Measurements from ENCODE around the gene PIWIL4.
"Not testable (repeated sequence)": the region's sequence is repeated elsewhere in the genome, so short reads cannot be mapped to it uniquely, and the experiment has no call there.

The PIWIL4 gene

DNA sequence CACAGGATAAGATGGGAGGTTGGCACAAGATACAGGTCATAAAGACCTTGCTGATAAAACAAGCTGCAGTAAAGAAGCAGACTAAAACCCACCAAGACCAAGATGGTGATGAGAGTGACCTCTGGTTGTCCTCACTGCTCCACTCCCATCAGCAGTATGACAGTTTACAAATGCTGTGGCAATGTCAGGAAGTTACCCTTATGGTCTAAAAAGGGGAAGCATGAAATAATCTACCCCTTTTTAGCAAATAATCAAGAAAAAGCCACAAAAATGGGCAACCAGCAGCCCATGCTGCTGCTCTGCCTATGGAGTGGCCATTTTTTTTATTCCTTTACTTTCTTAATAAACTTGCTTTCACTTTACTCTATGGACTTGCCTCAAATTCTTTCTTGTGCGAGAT, 8.7 kb upstream of the PIWIL4 start:
- Mint-ChIP-seq H3K4me1 (ENCODE audit: low read depth) (peaks cover 51% of the 10 kb centered on the region), H3K27ac (peak overlapping the region; percentile 70), H3K27me3 (no peaks in the 10 kb centered on the region), H3K36me3 (ENCODE audit: low read depth) (no peaks in the 10 kb centered on the region), H3K9me3 (no peaks in the 10 kb centered on the region), H3K4me3 (no peak overlapping the region)
- intact Hi-C loops (cut with micrococcal nuclease): no loop called here

DNA sequence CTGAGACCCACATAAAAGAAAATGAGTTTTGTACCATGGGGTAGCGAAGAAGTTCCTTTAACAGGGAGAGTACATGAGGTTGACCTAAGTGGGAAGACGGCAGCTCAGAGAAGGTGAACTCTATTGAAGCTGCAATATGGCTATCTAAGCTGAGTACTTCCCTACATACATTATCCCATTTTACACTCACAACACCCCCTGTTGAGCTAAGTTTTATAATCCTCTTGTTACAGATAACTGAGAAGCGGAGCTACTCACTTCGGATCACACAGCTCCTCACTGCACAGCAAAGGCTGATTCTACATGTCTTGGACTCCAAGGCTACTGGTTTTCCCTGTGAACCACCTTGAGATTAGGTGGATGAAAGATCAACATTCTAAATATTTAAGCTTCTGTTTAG, 8.2 kb upstream of the PIWIL4 start:
- Mint-ChIP-seq H3K27me3 (no peaks in the 10 kb centered on the region), H3K9me3 (no peaks in the 10 kb centered on the region), H3K4me1 (ENCODE audit: low read depth) (peaks cover 53% of the 10 kb centered on the region), H3K27ac (peak overlapping the region; percentile 70), H3K36me3 (ENCODE audit: low read depth) (no peaks in the 10 kb centered on the region), H3K4me3 (no peak overlapping the region)
- intact Hi-C loops (cut with micrococcal nuclease): no loop called here

DNA sequence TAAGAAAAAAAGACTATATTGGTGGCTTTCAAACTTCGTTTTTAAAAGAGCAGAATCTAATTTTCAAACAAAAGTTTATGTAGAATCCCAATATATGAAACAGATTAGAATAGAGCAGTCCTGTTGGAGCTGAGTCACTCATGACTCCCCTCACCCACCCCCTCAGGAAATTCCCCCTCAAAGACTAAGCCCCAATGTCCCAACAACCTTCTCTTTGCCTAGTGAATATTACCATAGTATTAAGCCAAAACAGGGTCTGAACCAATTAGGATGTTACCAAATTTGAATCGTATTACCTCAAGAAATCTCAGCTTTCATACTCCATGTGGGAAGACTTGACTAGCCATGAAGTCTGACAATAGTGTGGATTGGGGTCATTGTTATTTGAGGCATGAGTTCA, 7.8 kb upstream of the PIWIL4 start:
- Mint-ChIP-seq H3K27me3 (no peaks in the 10 kb centered on the region), H3K4me3 (no peak overlapping the region), H3K36me3 (ENCODE audit: low read depth) (no peaks in the 10 kb centered on the region), H3K27ac (peak overlapping the region; percentile 70), H3K4me1 (ENCODE audit: low read depth) (peaks cover 57% of the 10 kb centered on the region), H3K9me3 (no peaks in the 10 kb centered on the region)
- intact Hi-C loops (cut with micrococcal nuclease): no loop called here

DNA sequence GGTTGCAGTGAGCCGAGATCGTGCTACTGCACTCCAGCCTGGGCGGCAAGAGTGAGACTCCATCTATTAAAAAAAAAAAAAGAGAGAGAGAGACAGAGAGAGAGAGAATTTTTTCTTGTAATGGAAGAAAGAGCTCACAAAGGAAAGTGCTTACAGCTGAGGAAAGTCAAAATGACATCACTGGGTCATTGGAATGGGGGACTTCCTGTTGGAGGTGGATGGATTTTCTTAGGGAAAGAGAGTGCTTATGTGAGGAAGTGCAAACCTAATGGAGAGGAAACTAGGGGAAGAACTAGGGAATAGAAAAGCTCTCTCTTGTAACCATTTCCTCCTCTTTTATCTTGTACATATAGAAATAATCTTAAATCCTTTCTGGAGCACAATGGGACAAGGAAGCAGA, 6.3 kb upstream of the PIWIL4 start:
- H3K4me3 Mint-ChIP-seq: no peak overlapping the region
- peaks cover 52% of the 10 kb centered on the region for H3K4me1 Mint-ChIP-seq (ENCODE audit: low read depth)
- no peaks in the 10 kb centered on the region for H3K9me3 Mint-ChIP-seq
- H3K27me3 Mint-ChIP-seq: no peaks in the 10 kb centered on the region
- intact Hi-C loops (cut with micrococcal nuclease): no loop called here
- H3K36me3 Mint-ChIP-seq (ENCODE audit: low read depth): no peaks in the 10 kb centered on the region
- peak overlapping the region; percentile 21 for H3K27ac Mint-ChIP-seq

DNA sequence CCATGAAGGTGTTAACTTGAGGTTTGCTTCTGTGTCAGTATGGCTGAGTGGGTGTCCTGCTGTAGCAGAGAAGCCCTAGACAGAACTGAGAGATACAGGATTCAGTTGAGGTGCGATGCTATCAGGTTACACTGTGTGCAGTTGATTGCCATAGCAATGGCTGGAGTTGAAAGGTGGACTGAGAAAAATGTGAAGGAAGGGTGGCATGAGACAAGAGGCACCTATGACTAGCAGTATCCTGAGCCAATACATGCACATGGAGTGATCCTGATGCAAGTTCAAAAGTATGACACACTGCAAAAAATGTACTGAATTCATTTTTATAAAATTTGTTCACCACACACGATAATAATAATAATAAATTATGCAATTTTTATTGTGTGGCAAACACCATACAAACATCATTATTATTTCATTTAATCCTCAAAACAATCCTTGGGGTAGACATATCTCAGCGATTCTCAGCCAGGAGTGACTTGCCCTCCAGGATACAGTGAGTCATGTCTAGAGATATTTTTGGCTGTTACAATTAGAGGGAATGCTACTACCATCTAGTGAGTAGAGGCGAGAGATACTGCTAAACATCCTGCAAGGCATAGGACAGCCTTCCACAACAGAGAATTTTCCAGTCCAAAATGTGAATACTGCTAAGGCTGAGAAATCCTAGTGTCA, 3.9 kb upstream of the PIWIL4 start:
- peaks cover 9% of the 10 kb centered on the region for H3K36me3 Mint-ChIP-seq (ENCODE audit: low read depth)
- peaks cover 10% of the 10 kb centered on the region for H3K9me3 Mint-ChIP-seq
- peaks cover 42% of the 10 kb centered on the region for H3K4me1 Mint-ChIP-seq (ENCODE audit: low read depth)
- no peaks in the 10 kb centered on the region for H3K27me3 Mint-ChIP-seq
- no peak overlapping the region for H3K27ac Mint-ChIP-seq
- no peak overlapping the region for H3K4me3 Mint-ChIP-seq
- intact Hi-C loops (cut with micrococcal nuclease): no loop called here

DNA sequence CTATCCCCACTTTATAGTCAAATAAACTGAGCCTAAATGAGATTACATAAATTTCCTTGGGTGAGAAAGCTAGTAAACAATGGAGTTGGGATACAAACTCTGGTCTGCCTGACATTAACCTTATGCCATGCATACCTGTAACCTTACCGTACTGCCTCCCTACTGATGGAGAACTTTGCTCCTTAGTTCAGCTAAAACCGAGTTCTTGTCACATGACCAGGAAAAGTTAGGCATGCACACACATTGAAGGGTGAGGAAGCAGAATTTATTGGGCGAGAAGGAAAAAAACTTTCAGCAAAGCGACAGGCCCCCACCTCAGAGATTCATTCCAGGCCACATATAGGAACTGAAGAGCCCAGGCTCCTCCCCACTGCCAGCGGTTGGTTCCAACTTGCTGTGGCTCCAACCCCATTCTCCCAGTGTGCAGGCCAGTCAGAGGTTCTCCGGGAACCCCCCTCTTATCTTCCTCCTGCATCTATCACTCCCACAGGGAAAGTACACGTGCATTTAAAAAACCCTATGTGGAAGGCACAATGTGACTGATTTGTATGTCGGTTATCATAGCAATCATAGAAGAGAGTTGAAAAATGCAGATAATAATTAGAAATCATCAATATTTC, 3.2 kb upstream of the PIWIL4 start:
- intact Hi-C loops (cut with micrococcal nuclease): no loop called here
- Mint-ChIP-seq H3K27ac (no peak overlapping the region), H3K9me3 (peaks cover 10% of the 10 kb centered on the region), H3K36me3 (ENCODE audit: low read depth) (peaks cover 9% of the 10 kb centered on the region), H3K27me3 (no peaks in the 10 kb centered on the region), H3K4me1 (ENCODE audit: low read depth) (peaks cover 35% of the 10 kb centered on the region), H3K4me3 (no peak overlapping the region)

DNA sequence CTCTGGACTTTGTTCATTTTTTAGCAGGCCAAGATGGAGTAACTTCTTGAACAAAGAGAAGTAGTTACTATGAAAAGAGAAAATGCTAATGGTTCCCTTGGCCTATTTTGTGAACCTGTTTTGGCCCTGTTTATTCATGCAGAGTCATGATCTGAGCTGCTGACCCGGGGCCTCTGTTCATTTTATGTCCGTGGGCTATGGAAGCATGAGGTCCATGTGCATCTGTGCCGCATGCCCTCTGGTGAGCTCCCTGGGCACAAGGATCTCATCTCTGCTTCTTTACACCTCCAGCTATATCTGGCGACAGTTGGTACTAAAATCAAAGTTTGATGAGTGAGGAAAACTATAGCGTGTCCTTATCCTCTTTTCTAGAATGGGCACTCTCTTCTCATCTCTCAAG, 1.0 kb downstream of the PIWIL4 start:
- Mint-ChIP-seq H3K27ac (no peak overlapping the region), H3K9me3 (peaks cover 10% of the 10 kb centered on the region), H3K36me3 (ENCODE audit: low read depth) (peaks cover 9% of the 10 kb centered on the region), H3K4me1 (ENCODE audit: low read depth) (peaks cover 22% of the 10 kb centered on the region), H3K4me3 (no peak overlapping the region), H3K27me3 (no peaks in the 10 kb centered on the region)
- intact Hi-C loops (cut with micrococcal nuclease): no loop called here

DNA sequence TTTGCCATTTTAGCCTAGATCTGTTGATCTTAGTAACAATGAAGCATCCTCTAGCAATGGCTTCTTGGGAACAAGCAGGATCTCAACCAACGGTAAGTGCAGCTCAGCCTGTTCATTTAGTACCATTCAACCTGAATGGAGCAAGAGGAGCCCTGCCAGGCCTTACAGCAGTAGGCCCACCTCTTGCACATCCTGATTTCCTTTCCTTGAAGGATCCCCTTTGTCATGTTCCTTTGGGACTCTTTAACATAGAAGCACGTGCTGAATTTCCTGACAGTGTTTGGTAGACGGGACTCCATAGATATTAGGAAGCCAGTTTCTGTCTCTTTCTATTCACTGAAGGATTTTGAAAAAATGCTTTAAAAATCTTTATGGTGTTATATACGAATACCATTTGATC, 1.5 kb downstream of the PIWIL4 start:
- intact Hi-C loops (cut with micrococcal nuclease): no loop called here
- Mint-ChIP-seq H3K27me3 (no peaks in the 10 kb centered on the region), H3K4me1 (ENCODE audit: low read depth) (peaks cover 24% of the 10 kb centered on the region), H3K36me3 (ENCODE audit: low read depth) (peaks cover 9% of the 10 kb centered on the region), H3K4me3 (no peak overlapping the region), H3K9me3 (peaks cover 10% of the 10 kb centered on the region), H3K27ac (no peak overlapping the region)

DNA sequence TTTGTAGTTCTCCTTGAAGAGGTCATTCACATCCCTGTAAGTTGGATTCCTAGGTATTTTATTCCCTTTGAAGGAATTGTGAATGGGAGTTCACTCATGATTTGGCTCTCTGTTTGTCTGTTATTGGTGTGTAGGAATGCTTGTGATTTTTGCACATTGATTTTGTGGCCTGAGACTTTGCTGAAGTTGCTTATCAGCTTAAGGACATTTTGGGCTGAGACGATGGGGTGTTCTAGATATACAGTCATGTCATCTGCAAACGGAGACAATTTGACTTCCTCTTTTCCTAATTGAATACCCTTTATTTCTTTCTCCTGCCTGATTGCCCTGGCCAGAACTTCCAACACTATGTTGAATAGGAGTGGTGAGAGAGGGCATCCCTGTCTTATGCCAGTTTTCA, 5.8 kb downstream of the PIWIL4 start:
- H3K27ac Mint-ChIP-seq; H3K9me3 Mint-ChIP-seq; intact Hi-C loops (cut with micrococcal nuclease); H3K4me3 Mint-ChIP-seq; H3K27me3 Mint-ChIP-seq; H3K36me3 Mint-ChIP-seq (ENCODE audit: low read depth): not testable (repeated sequence)
- peaks cover 44% of the 10 kb centered on the region for H3K4me1 Mint-ChIP-seq (ENCODE audit: low read depth)

DNA sequence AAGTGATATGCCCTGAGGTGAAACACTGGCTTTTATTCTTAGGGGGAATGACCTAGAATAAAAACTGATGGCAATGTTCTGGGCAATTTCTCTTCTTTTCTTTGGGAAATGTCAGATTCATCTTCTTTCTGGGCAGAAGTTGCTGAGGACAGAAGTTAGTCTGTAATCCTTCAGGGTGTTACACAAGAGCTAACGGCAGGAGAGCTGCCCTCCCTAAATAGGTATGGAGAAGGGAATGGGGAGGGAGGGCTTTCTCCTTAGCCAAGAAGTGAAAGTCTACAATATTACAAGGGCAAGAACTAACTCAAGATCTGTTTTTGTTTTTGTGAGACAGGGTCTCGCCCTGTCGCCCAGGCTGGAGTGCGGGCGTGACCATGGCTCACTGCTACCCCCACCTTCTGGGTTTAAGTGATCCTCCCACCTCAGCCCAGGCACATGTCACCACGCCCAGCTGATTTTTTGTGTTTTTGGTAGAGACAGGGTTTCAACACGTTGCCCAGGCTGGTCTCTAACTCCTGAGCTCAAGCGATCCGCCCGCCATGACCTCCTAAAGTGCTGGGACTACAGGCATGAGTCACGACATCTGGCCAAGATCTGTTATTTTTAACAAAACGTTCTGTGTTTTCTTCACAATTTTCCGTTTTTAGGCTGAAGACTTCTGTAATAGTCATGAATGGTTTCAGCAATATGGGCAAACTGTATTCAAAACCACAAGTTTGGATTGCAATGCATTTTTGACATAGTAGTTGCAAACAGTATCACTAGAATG, 7.2 kb downstream of the PIWIL4 start:
- H3K27ac Mint-ChIP-seq: peak overlapping the region; percentile 85
- H3K9me3 Mint-ChIP-seq: no peaks in the 10 kb centered on the region
- intact Hi-C loops (cut with micrococcal nuclease): no loop called here
- peaks cover 44% of the 10 kb centered on the region for H3K4me1 Mint-ChIP-seq (ENCODE audit: low read depth)
- no peaks in the 10 kb centered on the region for H3K27me3 Mint-ChIP-seq
- peak overlapping the region; percentile 74 for H3K4me3 Mint-ChIP-seq
- H3K36me3 Mint-ChIP-seq (ENCODE audit: low read depth): no peaks in the 10 kb centered on the region

DNA sequence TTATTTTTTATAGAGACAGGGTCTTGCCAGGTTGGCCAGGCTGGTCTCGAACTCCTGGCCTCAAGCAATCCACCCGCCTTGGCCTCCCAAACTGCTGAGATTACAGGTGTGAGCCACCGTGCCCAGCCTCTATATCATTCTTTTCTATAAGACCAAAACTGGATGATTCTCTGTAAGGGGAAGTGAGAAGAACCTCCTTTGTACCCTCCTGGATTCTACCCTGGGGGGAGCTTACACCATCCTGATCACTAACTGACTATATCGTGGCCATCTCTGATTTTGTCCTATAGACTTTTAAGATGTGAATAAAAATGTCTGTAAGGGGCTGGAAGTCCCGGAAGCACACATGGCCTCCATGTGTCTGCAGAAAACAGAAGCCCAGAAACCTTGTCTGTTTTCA, 9.1 kb downstream of the PIWIL4 start:
- no peak overlapping the region for H3K4me3 Mint-ChIP-seq
- no peak overlapping the region for H3K27ac Mint-ChIP-seq
- H3K36me3 Mint-ChIP-seq (ENCODE audit: low read depth): no peaks in the 10 kb centered on the region
- H3K9me3 Mint-ChIP-seq: no peaks in the 10 kb centered on the region
- no peaks in the 10 kb centered on the region for H3K27me3 Mint-ChIP-seq
- peaks cover 48% of the 10 kb centered on the region for H3K4me1 Mint-ChIP-seq (ENCODE audit: low read depth)
- intact Hi-C loops (cut with micrococcal nuclease): no loop called here

DNA sequence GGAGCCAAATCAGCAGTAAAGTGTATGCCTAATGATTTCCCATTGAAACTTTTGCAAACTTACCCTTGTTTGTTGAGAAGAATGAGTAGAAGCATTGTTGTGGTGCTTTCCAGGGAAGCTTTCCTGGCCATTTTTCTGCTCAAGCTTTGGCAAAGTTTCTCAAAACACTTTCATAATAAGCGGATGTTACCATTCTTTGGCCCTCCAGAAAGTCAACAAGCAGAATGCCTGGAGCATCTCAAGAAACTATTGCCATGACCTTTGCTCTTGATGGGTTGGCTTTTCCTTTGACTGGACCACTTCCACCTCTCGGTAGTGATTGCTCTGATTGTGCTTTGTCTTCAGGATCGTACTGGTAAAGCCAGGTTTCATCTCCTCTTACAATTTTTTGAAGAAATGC, 10.7 kb downstream of the PIWIL4 start:
- Mint-ChIP-seq H3K4me1 (ENCODE audit: low read depth) (peaks cover 59% of the 10 kb centered on the region), H3K9me3 (no peaks in the 10 kb centered on the region), H3K4me3 (no peak overlapping the region), H3K36me3 (ENCODE audit: low read depth) (no peaks in the 10 kb centered on the region), H3K27ac (no peak overlapping the region), H3K27me3 (no peaks in the 10 kb centered on the region)
- intact Hi-C loops (cut with micrococcal nuclease): no loop called here

DNA sequence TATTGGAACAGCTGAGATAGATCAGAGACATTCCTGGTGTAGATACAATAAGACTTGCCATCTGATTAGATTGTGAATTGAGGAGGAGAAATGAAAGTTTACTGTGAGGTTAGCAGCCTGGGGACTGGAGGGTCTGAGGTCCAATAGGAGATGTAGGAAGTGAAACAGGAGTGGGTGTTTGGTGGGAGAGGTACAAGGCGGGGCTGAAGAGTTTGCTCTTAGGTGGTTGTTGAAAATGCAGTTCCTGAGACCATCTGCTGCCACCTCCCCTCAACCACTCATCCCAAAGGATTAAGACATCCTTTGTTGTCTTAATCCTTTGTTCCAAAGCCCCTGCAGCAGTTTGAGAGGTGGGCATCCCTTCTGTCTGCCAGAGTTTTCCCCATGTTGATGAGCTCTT, 14.8 kb downstream of the PIWIL4 start:
- H3K27ac Mint-ChIP-seq: peak overlapping the region; percentile 89
- H3K27me3 Mint-ChIP-seq: no peaks in the 10 kb centered on the region
- H3K9me3 Mint-ChIP-seq: no peaks in the 10 kb centered on the region
- H3K4me3 Mint-ChIP-seq: no peak overlapping the region
- intact Hi-C loops (cut with micrococcal nuclease): loop anchor here (5.0 kb wide), 1 partner anchor 35 kb away; no protein-coding TSS in a partner anchor
- peaks cover 45% of the 10 kb centered on the region for H3K4me1 Mint-ChIP-seq (ENCODE audit: low read depth)
- H3K36me3 Mint-ChIP-seq (ENCODE audit: low read depth): no peaks in the 10 kb centered on the region

DNA sequence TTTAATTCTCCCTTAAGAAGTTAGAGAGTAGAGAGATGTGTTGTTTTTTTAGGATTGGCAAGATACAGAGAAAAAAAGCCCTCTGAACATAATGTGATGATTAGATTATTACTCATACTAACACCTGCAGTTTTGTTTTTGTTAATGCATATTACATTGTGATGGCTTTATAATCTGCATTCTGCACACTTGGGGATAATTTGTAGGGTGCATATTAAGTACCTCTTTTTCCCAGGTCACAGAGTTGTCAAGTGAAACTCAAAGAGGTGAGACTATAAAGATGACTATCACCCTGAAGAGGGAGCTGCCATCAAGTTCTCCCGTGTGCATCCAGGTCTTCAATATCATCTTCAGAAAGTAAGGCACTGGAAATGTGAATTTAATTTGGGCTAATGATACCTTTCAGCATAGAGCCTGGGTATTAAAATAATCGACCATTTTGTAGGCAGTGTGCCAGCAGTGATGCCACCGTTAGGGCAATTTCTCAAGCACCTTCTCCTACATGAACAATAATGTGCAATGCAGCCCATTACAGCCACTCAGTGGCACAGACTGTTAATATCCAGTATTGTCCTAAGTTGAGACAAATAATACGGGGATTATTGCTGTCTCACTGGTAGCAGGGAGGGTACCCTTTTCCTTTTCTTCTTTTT, 16.2 kb downstream of the PIWIL4 start:
- no peak overlapping the region for H3K4me3 Mint-ChIP-seq
- peaks cover 45% of the 10 kb centered on the region for H3K4me1 Mint-ChIP-seq (ENCODE audit: low read depth)
- H3K27me3 Mint-ChIP-seq: no peaks in the 10 kb centered on the region
- H3K9me3 Mint-ChIP-seq: no peaks in the 10 kb centered on the region
- H3K36me3 Mint-ChIP-seq (ENCODE audit: low read depth): peaks cover 7% of the 10 kb centered on the region
- peak overlapping the region; percentile 89 for H3K27ac Mint-ChIP-seq
- intact Hi-C loops (cut with micrococcal nuclease): loop anchor here (5.0 kb wide), 1 partner anchor 36 kb away; no protein-coding TSS in a partner anchor
